CD4-positive, alpha-beta T cell treated with Interleukin-6 at 100 ng/mL for 8 hours (primary cell): ENCODE results near the gene NOTUM.
A peak's percentile ranks its signal among the peaks of the same experiment; 100 is the strongest.

Source experiments
- DNase-seq: peaks from one replicate; pipeline ENCODE4 v3.0.0-alpha.2; 2020; ENCODE audit warnings: mixed read lengths, low spot score

The NOTUM gene

DNA sequence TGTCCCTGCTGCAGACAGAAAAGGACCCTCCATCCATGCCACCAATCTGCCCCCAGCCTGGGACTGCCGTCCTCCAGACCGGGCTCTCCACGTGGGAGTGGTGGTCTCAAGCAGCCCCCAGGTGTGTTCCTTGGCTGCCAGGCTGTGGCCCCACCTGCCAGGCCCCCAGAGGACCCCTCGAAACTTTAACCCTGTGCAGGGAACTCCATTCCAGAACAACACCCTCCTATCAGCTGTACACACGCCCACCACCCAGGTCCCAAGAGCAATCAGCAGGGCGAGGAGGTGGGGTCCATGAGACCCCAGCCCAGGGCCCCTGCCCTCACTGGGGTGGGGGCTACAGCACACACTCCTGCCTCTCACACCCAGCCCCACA, 25.3 kb downstream of the NOTUM start:
- DNase-seq = no peak

GRCh38 chr17:81934850-81935708, 25.9 kb downstream of the NOTUM start:
- DNase-seq = no peak

DNA sequence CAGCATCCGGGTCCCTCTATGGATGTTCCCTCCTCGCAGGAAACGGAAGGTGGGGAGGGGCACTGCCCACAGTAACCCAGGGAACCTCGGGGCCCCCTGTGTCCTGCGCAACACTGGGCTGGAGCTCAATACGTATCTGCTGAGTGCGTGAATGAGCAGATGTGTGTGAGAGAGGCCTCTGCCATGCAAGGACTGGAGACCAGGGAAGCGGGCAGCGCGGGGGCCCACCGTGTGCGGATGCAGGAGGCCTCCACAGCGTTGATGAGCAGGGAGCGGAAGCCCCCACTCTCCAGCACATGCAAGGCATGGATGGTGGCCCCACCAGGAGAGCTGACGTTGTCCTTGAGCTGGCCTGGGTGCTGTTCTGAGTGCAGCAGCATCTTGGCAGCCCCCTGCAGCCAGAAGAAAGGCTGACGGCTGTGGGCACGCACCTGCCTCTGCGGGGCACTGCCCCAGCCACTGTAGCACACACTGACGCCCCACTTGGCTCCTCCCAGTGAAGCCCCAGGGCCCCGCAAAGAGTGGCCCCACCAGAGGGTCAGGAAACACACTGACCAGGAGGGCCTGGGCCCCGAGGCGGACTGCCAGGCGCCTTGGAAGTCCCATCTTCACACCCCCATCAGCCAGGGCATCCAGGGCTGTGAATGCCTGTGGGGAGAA, 26.8 kb downstream of the NOTUM start:
- no peak for DNase-seq

DNA sequence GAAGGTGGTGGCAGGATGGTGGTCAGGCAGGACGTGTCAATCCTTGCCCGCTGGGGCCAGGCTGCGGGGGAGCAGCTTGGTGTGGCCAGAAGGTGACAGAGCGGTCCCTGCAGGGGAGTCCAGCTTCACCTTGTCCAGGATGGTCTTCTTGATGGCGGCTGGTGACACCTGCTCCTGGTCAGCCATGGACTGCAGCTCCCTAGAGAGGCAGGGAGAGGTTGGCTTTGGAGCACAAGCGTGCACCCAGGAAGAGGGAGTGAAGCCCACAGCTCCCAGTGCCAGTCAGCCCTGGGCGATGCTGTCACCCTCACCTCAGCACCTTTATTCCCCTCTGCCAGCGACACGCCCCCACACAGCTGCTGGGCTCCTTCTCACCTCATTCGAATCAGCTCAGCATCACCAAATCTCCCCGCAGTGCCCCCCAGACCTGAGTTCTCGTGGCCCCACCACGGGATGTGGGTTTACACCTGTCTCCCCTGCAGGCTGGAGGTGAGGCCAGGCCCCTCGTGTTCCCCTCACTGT, 27.7 kb downstream of the NOTUM start:
- no peak for DNase-seq

GRCh38 chr17:81932333-81932983, 28.5 kb downstream of the NOTUM start:
- DNase-seq = no peak

DNA sequence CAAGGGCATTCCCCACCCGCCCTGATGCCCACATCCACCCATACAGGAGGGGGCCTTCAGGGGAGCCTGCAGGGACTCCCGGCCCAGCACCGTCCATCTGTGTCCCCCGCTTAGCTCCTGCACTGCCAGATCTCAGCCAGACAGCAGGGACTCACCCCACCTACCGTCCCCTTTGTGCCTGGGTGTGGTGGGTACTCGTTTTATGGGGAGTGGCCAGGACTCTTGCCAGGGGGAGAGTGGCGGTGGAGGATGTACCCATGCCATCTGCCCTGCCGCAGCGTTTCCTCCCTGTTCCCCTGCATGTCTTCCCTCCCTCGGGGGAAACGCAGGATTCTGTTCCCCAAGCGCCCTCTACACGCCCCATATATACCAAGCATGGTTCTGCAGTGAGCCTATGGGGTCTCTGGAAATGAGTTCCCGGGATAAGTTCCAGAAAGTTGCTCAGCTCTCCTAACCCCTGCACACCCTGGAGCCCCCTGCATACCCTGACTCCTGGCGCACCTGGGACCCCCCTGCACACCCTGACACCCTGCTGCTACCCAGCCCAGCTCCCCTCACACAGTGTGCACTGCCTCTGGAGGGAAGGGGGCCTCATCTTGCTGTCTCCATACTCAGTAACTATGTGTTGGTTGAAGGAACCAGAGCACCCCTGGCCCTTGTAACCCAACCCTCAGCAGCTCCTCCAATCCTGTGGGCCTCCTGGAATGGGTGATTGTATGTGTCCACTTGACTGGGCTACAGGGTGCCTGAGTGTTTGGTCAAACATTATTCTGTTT, 29.2 kb downstream of the NOTUM start:
- no peak for DNase-seq

DNA sequence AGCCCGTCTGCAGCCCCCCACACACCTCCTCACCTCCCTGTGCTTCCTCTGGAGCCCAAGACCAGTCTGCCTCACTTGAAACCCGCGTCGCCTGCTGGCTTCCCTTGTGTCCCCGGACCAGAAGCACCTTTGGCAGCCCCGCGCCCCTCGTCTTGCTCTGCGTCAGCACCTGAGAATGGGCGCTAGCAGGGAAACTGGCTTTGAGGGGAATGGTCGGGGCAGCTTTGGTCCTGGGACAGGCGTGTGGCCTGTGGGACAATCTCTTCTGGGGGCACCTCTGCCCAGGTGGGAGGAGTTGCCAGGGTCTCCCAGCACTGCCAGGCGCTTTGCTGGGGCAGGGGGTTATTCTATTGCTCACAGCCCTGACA, 29.8 kb downstream of the NOTUM start:
- no peak for DNase-seq

- DNase-seq = no peak
Measured at GRCh38 chr17:81930142-81931125, 30.6 kb downstream of the NOTUM start.

DNA sequence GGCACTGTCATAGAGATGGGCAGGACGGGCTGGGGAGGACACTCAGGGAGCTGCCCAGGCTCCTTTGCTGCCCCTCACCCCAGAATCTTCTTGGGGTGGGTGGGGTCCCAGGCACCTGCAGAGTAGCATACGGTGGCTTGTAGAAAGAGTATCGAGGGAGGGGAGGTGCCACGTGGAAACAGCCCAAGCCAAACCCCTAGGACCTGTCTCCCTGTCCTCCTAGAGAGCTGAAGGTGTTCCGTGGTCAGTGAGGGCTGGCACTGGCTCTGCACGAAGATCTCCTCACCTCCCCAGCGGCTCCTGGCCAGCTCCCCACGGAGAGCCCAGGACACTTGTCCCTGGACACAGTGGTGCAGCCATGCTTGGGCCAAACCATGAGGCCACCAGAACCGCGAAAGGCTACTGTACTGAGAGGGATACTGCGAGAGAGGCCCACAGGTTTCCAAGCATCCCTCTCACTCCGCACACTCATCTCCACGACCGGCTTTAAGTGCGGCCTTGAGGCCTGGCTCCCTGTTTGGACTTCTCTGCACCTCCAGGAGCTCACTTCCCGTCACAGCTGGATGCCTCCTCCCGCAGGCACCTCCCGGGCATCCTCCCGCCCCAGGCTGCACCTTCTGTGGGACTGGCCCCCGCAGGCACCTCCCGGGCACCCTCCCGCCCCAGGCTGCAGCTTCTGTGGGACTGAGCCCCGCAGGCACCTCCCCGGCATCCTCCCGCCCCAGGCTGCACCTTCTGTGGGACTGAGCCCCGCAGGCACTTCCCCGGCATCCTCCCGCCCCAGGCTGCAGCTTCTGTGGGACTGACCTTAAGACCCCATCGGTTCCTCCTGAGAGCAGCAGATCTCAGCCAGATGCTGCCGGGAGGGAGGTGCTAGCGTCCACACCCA, 31.5 kb downstream of the NOTUM start:
- no peak for DNase-seq

- no peak for DNase-seq
Measured at GRCh38 chr17:81928544-81929252, 32.3 kb downstream of the NOTUM start.

DNA sequence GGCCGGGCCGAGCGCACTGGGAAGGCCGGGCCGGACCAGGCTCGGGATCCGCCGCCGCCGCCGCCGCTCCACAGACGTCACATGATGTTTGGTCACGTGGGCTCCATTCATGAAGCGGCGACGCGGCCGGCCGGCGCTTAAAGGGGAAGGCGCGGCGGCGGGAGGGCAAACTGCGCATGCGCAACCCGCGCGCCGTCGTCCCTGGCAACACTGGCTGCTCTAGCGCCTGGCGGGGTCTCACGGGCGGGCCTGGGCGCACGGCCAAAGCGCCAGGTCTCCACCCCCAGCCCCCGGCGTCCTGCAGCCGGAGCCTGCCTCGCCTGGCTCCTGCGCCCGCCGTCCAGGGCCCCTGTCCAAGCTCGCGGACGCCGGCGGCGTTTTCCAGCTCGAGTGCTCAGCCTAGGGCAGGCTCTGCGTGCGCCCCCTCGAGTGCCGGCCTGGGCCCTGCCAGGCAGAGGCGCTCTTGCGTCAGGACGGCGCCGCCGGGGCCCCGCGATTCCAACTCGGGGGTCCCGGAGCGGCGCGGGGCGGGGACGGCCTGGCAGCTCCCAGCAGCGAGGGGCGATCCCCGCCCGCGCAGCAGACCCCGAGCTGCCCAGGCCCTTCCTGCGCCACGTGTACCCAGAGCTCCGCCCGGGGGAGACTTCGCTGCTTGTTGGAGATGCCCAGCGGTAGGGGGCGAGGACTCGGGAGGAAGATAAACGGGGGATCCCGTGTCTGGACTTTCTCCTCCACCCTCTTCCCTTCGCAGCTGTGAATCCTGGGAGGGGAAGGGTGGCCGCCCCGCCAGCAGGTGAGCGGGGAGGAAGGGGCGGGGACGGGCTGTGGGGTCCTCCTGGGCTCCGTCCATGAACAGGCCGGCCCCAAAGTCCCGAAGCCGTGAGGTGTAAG, 33.1 kb downstream of the NOTUM start, which contains the start of gene MAFG:
Gene MAFG, minus strand, starts transcription at position 83 of the 891 bp plus-strand sequence. CDS start 4,550 bp downstream, outside the sequence.
- peak; percentile 88 for DNase-seq

DNA sequence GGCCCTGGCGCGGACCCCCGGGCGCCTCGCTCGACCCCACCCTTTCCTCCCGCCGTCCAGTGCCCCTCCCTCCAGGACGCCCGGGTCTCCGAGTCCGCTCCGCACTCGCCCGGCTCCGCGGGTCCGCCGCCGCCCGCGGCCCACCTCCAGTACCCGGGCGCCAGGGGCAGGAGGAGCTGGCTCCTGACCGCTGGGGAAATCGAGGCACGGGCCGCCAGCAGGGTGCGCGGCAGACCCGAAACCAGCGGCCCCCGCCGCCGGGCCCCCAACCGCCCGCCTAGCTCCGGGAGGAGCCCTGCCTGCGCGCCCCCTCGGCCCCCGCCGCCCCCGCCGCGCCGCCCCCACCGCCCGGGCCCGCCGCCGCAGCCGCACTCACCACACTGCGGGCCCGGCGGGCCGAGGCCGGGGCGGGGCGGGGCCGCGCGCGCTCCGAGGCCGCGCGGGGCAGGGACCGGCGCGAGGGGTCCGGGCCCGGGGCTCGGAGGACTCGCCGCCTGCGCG, 33.8 kb downstream of the NOTUM start:
- DNase-seq = no peak

DNA sequence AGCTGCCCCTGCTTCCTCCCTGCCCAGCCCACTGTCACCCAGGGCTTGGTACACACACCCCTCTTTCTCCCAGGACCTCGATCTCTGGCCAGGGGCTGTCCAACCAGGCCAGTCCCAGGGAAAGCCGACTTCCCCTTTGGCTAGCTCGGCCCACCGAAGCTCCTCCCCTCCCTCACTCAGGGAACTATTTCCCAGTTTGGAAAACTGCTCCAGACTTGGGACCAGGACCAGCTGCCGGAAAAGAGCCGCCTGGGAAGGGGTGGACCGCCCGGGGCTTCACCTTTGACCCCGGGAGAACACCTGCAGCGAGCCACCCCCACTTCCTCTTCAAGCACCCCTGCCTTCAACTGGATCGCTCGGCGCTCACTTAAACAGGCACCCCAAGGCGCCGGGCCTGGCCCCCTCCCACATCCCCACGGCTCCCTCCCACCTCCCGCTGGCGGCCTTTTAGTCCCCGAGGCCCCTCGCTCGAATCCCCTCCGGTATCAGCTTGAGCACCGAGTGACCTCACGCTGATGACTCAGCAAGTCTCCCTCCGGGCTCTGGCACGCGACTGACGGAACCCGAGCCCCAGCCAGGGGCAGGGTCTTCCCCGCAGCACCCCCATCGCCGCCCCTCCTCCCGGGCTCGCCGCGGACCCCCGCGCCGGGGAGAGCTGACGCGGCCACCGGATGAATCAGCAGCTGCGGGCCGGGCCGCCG, 34.4 kb downstream of the NOTUM start:
- DNase-seq = peak; percentile 47

DNA sequence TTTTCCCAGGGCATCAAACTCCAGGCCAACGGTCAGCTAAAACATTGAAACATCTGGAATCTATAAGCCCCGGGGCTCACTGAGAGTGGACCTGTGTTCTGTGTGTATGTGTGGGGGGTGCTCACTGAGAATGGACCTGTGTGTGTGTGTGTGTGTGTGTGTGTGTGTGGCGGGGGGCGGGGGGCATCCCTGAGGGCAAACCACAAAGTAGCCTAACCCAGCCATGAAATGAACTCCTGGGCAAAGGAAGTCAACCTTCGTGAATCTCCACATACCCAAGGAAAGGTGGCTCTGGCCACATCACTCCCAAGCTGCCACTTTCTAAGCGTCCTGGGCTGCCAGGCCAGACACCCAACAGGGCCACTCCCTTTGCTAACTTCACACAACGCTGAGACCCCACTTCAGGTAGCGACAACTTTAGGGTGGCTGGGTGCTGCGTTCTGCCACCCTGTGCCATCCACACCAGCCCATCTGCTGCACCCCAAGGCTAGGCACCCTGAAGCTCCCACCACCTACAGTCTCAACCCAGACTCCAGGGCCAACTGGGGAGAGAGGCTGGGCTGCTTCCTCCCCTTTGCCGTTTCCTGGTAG, 35.0 kb downstream of the NOTUM start:
- DNase-seq = no peak

GRCh38 chr17:81924557-81925532, 36.1 kb downstream of the NOTUM start:
- peak; percentile 29 for DNase-seq
